PFSK-1 (cell line): ENCODE measurements around the gene HDAC4.

Experiments used
- TAF1 ChIP-seq: IDR thresholded peaks from 2 replicates; pipeline ENCODE4 v1.6.1; 2012; ENCODE audit warnings: low read length, control low read depth, borderline replicate concordance; ENCODE audit not compliant: insufficient read depth
- TF ChIP-seq, protein P1 (sequence below), 2 experiments: IDR thresholded peaks; 2 replicates each; pipeline versions ENCODE4 v1.6.1 to v1.8.0; 2011 to 2012; ENCODE audit warnings: low read depth in 2 of 2, low read length in 2 of 2, control low read depth in 1 of 2, inconsistent platforms in 1 of 2, mild to moderate bottlenecking in 1 of 2, moderate library complexity in 1 of 2; ENCODE audit not compliant: insufficient read depth in 1 of 2

DNA sequence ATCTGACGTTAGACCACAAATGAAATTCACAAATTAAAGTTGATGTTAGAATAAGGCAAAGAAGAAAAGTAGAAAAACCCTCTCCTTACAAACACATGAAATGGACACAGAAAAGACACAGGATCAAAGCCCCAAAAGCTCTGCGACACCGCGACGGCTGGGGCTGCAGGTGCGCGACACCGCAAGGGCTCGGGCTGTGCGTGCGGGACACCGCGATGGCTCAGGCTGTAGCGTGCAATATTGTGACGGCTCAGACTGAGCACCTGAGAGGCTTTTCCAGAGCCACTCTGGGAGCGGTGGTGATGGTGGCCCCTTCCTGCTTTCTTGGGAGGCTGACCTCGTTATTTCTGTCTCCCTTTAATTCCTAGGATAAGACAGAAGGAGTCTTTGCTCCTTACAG is 296.0 kb downstream of the HDAC4 start:
- TF ChIP-seq, protein P1, sequence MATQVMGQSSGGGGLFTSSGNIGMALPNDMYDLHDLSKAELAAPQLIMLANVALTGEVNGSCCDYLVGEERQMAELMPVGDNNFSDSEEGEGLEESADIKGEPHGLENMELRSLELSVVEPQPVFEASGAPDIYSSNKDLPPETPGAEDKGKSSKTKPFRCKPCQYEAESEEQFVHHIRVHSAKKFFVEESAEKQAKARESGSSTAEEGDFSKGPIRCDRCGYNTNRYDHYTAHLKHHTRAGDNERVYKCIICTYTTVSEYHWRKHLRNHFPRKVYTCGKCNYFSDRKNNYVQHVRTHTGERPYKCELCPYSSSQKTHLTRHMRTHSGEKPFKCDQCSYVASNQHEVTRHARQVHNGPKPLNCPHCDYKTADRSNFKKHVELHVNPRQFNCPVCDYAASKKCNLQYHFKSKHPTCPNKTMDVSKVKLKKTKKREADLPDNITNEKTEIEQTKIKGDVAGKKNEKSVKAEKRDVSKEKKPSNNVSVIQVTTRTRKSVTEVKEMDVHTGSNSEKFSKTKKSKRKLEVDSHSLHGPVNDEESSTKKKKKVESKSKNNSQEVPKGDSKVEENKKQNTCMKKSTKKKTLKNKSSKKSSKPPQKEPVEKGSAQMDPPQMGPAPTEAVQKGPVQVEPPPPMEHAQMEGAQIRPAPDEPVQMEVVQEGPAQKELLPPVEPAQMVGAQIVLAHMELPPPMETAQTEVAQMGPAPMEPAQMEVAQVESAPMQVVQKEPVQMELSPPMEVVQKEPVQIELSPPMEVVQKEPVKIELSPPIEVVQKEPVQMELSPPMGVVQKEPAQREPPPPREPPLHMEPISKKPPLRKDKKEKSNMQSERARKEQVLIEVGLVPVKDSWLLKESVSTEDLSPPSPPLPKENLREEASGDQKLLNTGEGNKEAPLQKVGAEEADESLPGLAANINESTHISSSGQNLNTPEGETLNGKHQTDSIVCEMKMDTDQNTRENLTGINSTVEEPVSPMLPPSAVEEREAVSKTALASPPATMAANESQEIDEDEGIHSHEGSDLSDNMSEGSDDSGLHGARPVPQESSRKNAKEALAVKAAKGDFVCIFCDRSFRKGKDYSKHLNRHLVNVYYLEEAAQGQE (IDR thresholded peaks at IDR 0.05; ENCODE audit: insufficient read depth in 1 of 2, low read depth in 2 of 2, low read length in 2 of 2), result no peak
- TF ChIP-seq TAF1, result no peak
